Measurements from ENCODE around the gene VAPA.

- TF ChIP-seq EZH2phosphoT487 (IDR thresholded peaks at IDR 0.05; ENCODE audit: borderline replicate concordance, low read depth, low read length) (no peak), CTCF (conservative IDR thresholded peaks at IDR 0.05; ENCODE audit: low read length) (no peak)
These were observed 83.9 kb downstream of the VAPA start for GRCh38 chr18:9997711-9998110.
